Measurements from ENCODE around the gene FAXDC2.

FAXDC2 gene

GRCh38 chr5:154881986-154882385 is 31.6 kb upstream of the FAXDC2 start:
- Histone ChIP-seq H3K9me3 (ENCODE audit: low read length) (peaks cover 15% of the 10 kb centered on the region), H3K4me3 (ENCODE audit: low read depth in 1 of 2, low read length in 2 of 2) (no peak overlapping the region), H3K27me3 (ENCODE audit: control insufficient read depth in 1 of 2, insufficient read depth in 2 of 2, low read length in 2 of 2) (no peaks in the 10 kb centered on the region), H3K9ac (ENCODE audit: low read length) (no peak overlapping the region), H3K36me3 (ENCODE audit: insufficient read depth, low read length) (peaks cover 8% of the 10 kb centered on the region), H3K27ac (ENCODE audit: low read depth, low read length) (no peak overlapping the region), H3K4me1 (ENCODE audit: insufficient read depth, low read length) (no peaks in the 10 kb centered on the region)

GRCh38 chr5:154878642-154879335 is 28.4 kb upstream of the FAXDC2 start:
- Histone ChIP-seq H3K36me3 (ENCODE audit: insufficient read depth, low read length) (peaks cover 22% of the 10 kb centered on the region), H3K27me3 (ENCODE audit: control insufficient read depth in 1 of 2, insufficient read depth in 2 of 2, low read length in 2 of 2) (no peaks in the 10 kb centered on the region), H3K27ac (ENCODE audit: low read depth, low read length) (no peak overlapping the region), H3K9me3 (ENCODE audit: low read length) (no peaks in the 10 kb centered on the region), H3K4me1 (ENCODE audit: insufficient read depth, low read length) (no peaks in the 10 kb centered on the region), H3K4me3 (ENCODE audit: low read depth in 1 of 2, low read length in 2 of 2) (no peak overlapping the region), H3K9ac (ENCODE audit: low read length) (no peak overlapping the region)

GRCh38 chr5:154873791-154874331 is 23.5 kb upstream of the FAXDC2 start:
- H3K9ac ChIP-seq (ENCODE audit: low read length): no peak overlapping the region

GRCh38 chr5:154871734-154872133 is 21.3 kb upstream of the FAXDC2 start:
- Histone ChIP-seq H3K9ac (ENCODE audit: low read length) (no peak overlapping the region), H3K36me3 (ENCODE audit: insufficient read depth, low read length) (peaks cover 42% of the 10 kb centered on the region), H3K27ac (ENCODE audit: low read depth, low read length) (no peak overlapping the region), H3K4me1 (ENCODE audit: insufficient read depth, low read length) (peaks cover 6% of the 10 kb centered on the region), H3K27me3 (ENCODE audit: control insufficient read depth in 1 of 2, insufficient read depth in 2 of 2, low read length in 2 of 2) (no peaks in the 10 kb centered on the region), H3K4me3 (ENCODE audit: low read depth in 1 of 2, low read length in 2 of 2) (no peak overlapping the region), H3K9me3 (ENCODE audit: low read length) (no peaks in the 10 kb centered on the region)

More at GRCh38 chr5:154873791-154874331, 23.5 kb upstream of the FAXDC2 start:
- no peak overlapping the region for H3K27ac ChIP-seq (ENCODE audit: low read depth, low read length)
- H3K27me3 ChIP-seq (ENCODE audit: control insufficient read depth in 1 of 2, insufficient read depth in 2 of 2, low read length in 2 of 2): no peaks in the 10 kb centered on the region
- peaks cover under 1% of the 10 kb centered on the region for H3K4me1 ChIP-seq (ENCODE audit: insufficient read depth, low read length)
- peaks cover 42% of the 10 kb centered on the region for H3K36me3 ChIP-seq (ENCODE audit: insufficient read depth, low read length)
- H3K9me3 ChIP-seq (ENCODE audit: low read length): no peaks in the 10 kb centered on the region
- no peak overlapping the region for H3K4me3 ChIP-seq (ENCODE audit: low read depth in 1 of 2, low read length in 2 of 2)

- H3K4me1 ChIP-seq (ENCODE audit: insufficient read depth, low read length): peaks cover 6% of the 10 kb centered on the region
- no peaks in the 10 kb centered on the region for H3K9me3 ChIP-seq (ENCODE audit: low read length)
- no peaks in the 10 kb centered on the region for H3K27me3 ChIP-seq (ENCODE audit: control insufficient read depth in 1 of 2, insufficient read depth in 2 of 2, low read length in 2 of 2)
- no peak overlapping the region for H3K4me3 ChIP-seq (ENCODE audit: low read depth in 1 of 2, low read length in 2 of 2)
- H3K9ac ChIP-seq (ENCODE audit: low read length): no peak overlapping the region
- H3K27ac ChIP-seq (ENCODE audit: low read depth, low read length): no peak overlapping the region
- peaks cover 37% of the 10 kb centered on the region for H3K36me3 ChIP-seq (ENCODE audit: insufficient read depth, low read length)
Measured at GRCh38 chr5:154868702-154869101, 18.3 kb upstream of the FAXDC2 start.

- peaks cover 6% of the 10 kb centered on the region for H3K4me1 ChIP-seq (ENCODE audit: insufficient read depth, low read length)
- no peaks in the 10 kb centered on the region for H3K27me3 ChIP-seq (ENCODE audit: control insufficient read depth in 1 of 2, insufficient read depth in 2 of 2, low read length in 2 of 2)
- H3K9ac ChIP-seq (ENCODE audit: low read length): no peak overlapping the region
- peaks cover 28% of the 10 kb centered on the region for H3K36me3 ChIP-seq (ENCODE audit: insufficient read depth, low read length)
- H3K4me3 ChIP-seq (ENCODE audit: low read depth in 1 of 2, low read length in 2 of 2): no peak overlapping the region
- no peaks in the 10 kb centered on the region for H3K9me3 ChIP-seq (ENCODE audit: low read length)
- no peak overlapping the region for H3K27ac ChIP-seq (ENCODE audit: low read depth, low read length)
Measured at GRCh38 chr5:154866841-154867240, 16.4 kb upstream of the FAXDC2 start.

- Histone ChIP-seq H3K4me1 (ENCODE audit: insufficient read depth, low read length) (peaks cover 14% of the 10 kb centered on the region), H3K9me3 (ENCODE audit: low read length) (no peaks in the 10 kb centered on the region), H3K27ac (ENCODE audit: low read depth, low read length) (no peak overlapping the region), H3K36me3 (ENCODE audit: insufficient read depth, low read length) (peaks cover 19% of the 10 kb centered on the region), H3K4me3 (ENCODE audit: low read depth in 1 of 2, low read length in 2 of 2) (no peak overlapping the region), H3K27me3 (ENCODE audit: control insufficient read depth in 1 of 2, insufficient read depth in 2 of 2, low read length in 2 of 2) (no peaks in the 10 kb centered on the region), H3K9ac (ENCODE audit: low read length) (no peak overlapping the region)
Measured at GRCh38 chr5:154865466-154866184, 15.2 kb upstream of the FAXDC2 start.

- no peak overlapping the region for H3K27ac ChIP-seq (ENCODE audit: low read depth, low read length)
- H3K27me3 ChIP-seq (ENCODE audit: control insufficient read depth in 1 of 2, insufficient read depth in 2 of 2, low read length in 2 of 2): no peaks in the 10 kb centered on the region
- H3K9ac ChIP-seq (ENCODE audit: low read length): no peak overlapping the region
- no peak overlapping the region for H3K4me3 ChIP-seq (ENCODE audit: low read depth in 1 of 2, low read length in 2 of 2)
- H3K9me3 ChIP-seq (ENCODE audit: low read length): no peaks in the 10 kb centered on the region
- H3K4me1 ChIP-seq (ENCODE audit: insufficient read depth, low read length): peaks cover 22% of the 10 kb centered on the region
- peaks cover 18% of the 10 kb centered on the region for H3K36me3 ChIP-seq (ENCODE audit: insufficient read depth, low read length)
Measured at GRCh38 chr5:154863291-154864080, 13.1 kb upstream of the FAXDC2 start.

- Histone ChIP-seq H3K27me3 (ENCODE audit: control insufficient read depth in 1 of 2, insufficient read depth in 2 of 2, low read length in 2 of 2) (no peaks in the 10 kb centered on the region), H3K9me3 (ENCODE audit: low read length) (no peaks in the 10 kb centered on the region), H3K9ac (ENCODE audit: low read length) (no peak overlapping the region), H3K4me3 (ENCODE audit: low read depth in 1 of 2, low read length in 2 of 2) (no peak overlapping the region), H3K4me1 (ENCODE audit: insufficient read depth, low read length) (peaks cover 20% of the 10 kb centered on the region), H3K36me3 (ENCODE audit: insufficient read depth, low read length) (peaks cover 18% of the 10 kb centered on the region), H3K27ac (ENCODE audit: low read depth, low read length) (no peak overlapping the region)
Measured at GRCh38 chr5:154862766-154863165, 12.4 kb upstream of the FAXDC2 start.

- H3K27ac ChIP-seq (ENCODE audit: low read depth, low read length): no peak overlapping the region
- no peak overlapping the region for H3K9ac ChIP-seq (ENCODE audit: low read length)
- H3K4me3 ChIP-seq (ENCODE audit: low read depth in 1 of 2, low read length in 2 of 2): no peak overlapping the region
- H3K36me3 ChIP-seq (ENCODE audit: insufficient read depth, low read length): peaks cover 18% of the 10 kb centered on the region
- peaks cover 22% of the 10 kb centered on the region for H3K4me1 ChIP-seq (ENCODE audit: insufficient read depth, low read length)
- H3K27me3 ChIP-seq (ENCODE audit: control insufficient read depth in 1 of 2, insufficient read depth in 2 of 2, low read length in 2 of 2): no peaks in the 10 kb centered on the region
- no peaks in the 10 kb centered on the region for H3K9me3 ChIP-seq (ENCODE audit: low read length)
Measured at GRCh38 chr5:154861946-154862345, 11.5 kb upstream of the FAXDC2 start.

GRCh38 chr5:154860765-154861164 is 10.4 kb upstream of the FAXDC2 start:
- H3K9me3 ChIP-seq (ENCODE audit: low read length): no peaks in the 10 kb centered on the region
- H3K27ac ChIP-seq (ENCODE audit: low read depth, low read length): no peak overlapping the region
- H3K27me3 ChIP-seq (ENCODE audit: control insufficient read depth in 1 of 2, insufficient read depth in 2 of 2, low read length in 2 of 2): no peaks in the 10 kb centered on the region
- H3K36me3 ChIP-seq (ENCODE audit: insufficient read depth, low read length): peaks cover 12% of the 10 kb centered on the region
- peaks cover 26% of the 10 kb centered on the region for H3K4me1 ChIP-seq (ENCODE audit: insufficient read depth, low read length)
- no peak overlapping the region for H3K9ac ChIP-seq (ENCODE audit: low read length)
- no peak overlapping the region for H3K4me3 ChIP-seq (ENCODE audit: low read depth in 1 of 2, low read length in 2 of 2)
